ENCODE measurements around the gene KCNJ9. TPM values are rescaled to one million over a fixed set of nuclear protein-coding genes. Genes with fewer than 3 reads are reported as not detected.
A peak's percentile ranks its signal among the peaks of the same experiment; 100 is the strongest.

Gene KCNJ9
- total and polyA plus RNA-seq, 2 of the 13 experiments (the other 11 are each of a cell fraction or from before 2014, with no cell fraction given) = not detected

DNA sequence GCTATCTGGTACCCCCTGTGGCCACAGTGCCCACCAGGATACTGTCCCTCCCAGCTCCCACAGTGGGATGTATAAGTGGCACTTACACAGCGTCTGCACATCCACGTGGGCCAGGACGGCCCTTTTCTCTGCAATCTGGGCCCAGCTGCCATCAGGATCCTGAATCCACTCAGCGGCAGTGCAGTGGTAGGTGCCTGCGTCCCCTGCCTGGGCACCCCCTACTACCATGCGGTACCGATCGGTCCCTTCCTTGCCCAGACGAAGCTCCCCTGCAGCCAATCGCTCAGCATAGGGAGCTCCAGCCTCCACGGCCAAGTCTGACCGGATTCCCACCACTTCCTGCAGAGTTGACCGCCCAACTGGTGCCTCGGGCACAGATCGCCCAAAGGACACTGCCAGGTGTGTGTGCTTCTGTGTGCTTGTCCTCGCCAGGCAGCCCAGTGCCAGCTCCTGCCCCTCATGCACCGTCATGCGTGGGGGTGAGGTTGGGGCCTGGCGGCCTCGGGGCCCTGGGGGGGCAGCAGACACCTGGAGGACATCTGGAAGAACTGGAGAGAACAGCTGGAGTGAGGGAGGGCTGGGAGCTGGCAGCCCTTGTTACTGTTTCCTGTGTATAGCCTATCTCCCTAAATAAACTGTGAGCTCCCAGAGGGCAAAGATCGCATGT is 12.4 kb downstream of the KCNJ9 start (continued):
- TF ChIP-seq, protein P1, sequence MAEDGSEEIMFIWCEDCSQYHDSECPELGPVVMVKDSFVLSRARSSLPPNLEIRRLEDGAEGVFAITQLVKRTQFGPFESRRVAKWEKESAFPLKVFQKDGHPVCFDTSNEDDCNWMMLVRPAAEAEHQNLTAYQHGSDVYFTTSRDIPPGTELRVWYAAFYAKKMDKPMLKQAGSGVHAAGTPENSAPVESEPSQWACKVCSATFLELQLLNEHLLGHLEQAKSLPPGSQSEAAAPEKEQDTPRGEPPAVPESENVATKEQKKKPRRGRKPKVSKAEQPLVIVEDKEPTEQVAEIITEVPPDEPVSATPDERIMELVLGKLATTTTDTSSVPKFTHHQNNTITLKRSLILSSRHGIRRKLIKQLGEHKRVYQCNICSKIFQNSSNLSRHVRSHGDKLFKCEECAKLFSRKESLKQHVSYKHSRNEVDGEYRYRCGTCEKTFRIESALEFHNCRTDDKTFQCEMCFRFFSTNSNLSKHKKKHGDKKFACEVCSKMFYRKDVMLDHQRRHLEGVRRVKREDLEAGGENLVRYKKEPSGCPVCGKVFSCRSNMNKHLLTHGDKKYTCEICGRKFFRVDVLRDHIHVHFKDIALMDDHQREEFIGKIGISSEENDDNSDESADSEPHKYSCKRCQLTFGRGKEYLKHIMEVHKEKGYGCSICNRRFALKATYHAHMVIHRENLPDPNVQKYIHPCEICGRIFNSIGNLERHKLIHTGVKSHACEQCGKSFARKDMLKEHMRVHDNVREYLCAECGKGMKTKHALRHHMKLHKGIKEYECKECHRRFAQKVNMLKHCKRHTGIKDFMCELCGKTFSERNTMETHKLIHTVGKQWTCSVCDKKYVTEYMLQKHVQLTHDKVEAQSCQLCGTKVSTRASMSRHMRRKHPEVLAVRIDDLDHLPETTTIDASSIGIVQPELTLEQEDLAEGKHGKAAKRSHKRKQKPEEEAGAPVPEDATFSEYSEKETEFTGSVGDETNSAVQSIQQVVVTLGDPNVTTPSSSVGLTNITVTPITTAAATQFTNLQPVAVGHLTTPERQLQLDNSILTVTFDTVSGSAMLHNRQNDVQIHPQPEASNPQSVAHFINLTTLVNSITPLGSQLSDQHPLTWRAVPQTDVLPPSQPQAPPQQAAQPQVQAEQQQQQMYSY (CRISPR knock-in tag; IDR thresholded peaks at IDR 0.05) = peak; percentile 87
- TF ChIP-seq ZBTB33 (CRISPR knock-in tag; IDR thresholded peaks at IDR 0.05) = peak; percentile 52; the same call in 1 of the 2 replicates
- TF ChIP-seq BCLAF1 (IDR thresholded peaks at IDR 0.05) = no peak
- TF ChIP-seq, protein P2, sequence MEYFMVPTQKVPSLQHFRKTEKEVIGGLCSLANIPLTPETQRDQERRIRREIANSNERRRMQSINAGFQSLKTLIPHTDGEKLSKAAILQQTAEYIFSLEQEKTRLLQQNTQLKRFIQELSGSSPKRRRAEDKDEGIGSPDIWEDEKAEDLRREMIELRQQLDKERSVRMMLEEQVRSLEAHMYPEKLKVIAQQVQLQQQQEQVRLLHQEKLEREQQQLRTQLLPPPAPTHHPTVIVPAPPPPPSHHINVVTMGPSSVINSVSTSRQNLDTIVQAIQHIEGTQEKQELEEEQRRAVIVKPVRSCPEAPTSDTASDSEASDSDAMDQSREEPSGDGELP (IDR thresholded peaks at IDR 0.05; ENCODE audit: borderline replicate concordance, low read depth) = peak; percentile 47; the same call in 1 of the 2 replicates
- TF ChIP-seq HNF4A (CRISPR knock-in tag; IDR thresholded peaks at IDR 0.05) = peak; percentile 9; the same call in 1 of the 2 replicates
- TF ChIP-seq, protein P3, sequence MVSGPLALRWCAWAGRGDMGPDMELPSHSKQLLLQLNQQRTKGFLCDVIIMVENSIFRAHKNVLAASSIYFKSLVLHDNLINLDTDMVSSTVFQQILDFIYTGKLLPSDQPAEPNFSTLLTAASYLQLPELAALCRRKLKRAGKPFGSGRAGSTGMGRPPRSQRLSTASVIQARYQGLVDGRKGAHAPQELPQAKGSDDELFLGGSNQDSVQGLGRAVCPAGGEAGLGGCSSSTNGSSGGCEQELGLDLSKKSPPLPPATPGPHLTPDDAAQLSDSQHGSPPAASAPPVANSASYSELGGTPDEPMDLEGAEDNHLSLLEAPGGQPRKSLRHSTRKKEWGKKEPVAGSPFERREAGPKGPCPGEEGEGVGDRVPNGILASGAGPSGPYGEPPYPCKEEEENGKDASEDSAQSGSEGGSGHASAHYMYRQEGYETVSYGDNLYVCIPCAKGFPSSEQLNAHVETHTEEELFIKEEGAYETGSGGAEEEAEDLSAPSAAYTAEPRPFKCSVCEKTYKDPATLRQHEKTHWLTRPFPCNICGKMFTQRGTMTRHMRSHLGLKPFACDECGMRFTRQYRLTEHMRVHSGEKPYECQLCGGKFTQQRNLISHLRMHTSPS (CRISPR knock-in tag; IDR thresholded peaks at IDR 0.05; ENCODE audit: low read depth) = 0 out of 2 replicates have a peak, but pooled peaks have one; percentile 43
